GM12892 (cell line): ENCODE data around the gene UQCRH.
"Not testable (repeated sequence)": the region's sequence is repeated elsewhere in the genome, so short reads cannot be mapped to it uniquely, and the experiment has no call there.

Experiments used
- POLR2A ChIP-seq: IDR thresholded peaks from 2 replicates; pipeline ENCODE4 v1.6.1; 2011; ENCODE audit warnings: low read depth, low read length, control low read depth
- TAF1 ChIP-seq: IDR thresholded peaks from 2 replicates; pipeline ENCODE4 v1.6.1; 2011; ENCODE audit warnings: low read depth, mild to moderate bottlenecking, control low read depth, low read length, borderline replicate concordance

- TF ChIP-seq POLR2A, TAF1: not testable (repeated sequence)
Measured at GRCh38 chr1:46330381-46330780, 26.9 kb downstream of the UQCRH start.
